GM19328 (cell line): ENCODE data around the gene ZNF419.

Experiments
- ATAC-seq: cut with Tn5 transposase; IDR thresholded peaks from one replicate; pipeline ENCODE4 v1.9.1; 2021; ENCODE audit warnings: mild to moderate bottlenecking, moderate library complexity; ENCODE audit not compliant: unreplicated experiment

ZNF419 gene

GRCh38 chr19:57527136-57527881 lies 39.8 kb downstream of the ZNF419 start, which contains the start of gene ZNF549:
TSS of gene ZNF549 (plus strand) at chr19:57527356. CDS start at chr19:57527574, 218 bp downstream.
- peak; percentile 96 for ATAC-seq

GRCh38 chr19:57537953-57538547 lies 50.5 kb downstream of the ZNF419 start:
- no peak for ATAC-seq
